Activated naive CD8-positive, alpha-beta T cell treated with anti-CD3 and anti-CD28 coated beads, Interleukin-2, amount 50 U/mL, for 24 hours (primary cell): ENCODE results near the gene SF3B2.
"Not testable (repeated sequence)": the region's sequence is repeated elsewhere in the genome, so short reads cannot be mapped to it uniquely, and the experiment has no call there.

Experiments used
- ATAC-seq: fragments of 150-1000 bp; cut with Tn5 transposase; one replicate; pipeline ENCODE4 v1.10.0; 2021
- DNase-seq: peaks from one replicate; pipeline ENCODE4 v3.0.0; 2021
- H3K27ac Mint-ChIP-seq: one replicate; pipeline ENCODE4 v1.8.0; 2021; ENCODE audit warnings: mild to moderate bottlenecking, mixed read lengths
- H3K27me3 Mint-ChIP-seq: one replicate; pipeline ENCODE4 v1.8.0; 2021; ENCODE audit warnings: mixed read lengths
- H3K36me3 Mint-ChIP-seq: one replicate; pipeline ENCODE4 v1.8.0; 2021; ENCODE audit warnings: low read depth, mixed read lengths
- H3K4me1 Mint-ChIP-seq: one replicate; pipeline ENCODE4 v1.8.0; 2021; ENCODE audit warnings: mixed read lengths
- H3K4me3 Mint-ChIP-seq: one replicate; pipeline ENCODE4 v1.8.0; 2021; ENCODE audit warnings: mild to moderate bottlenecking, moderate library complexity, mixed read lengths
- H3K9me3 Mint-ChIP-seq: one replicate; pipeline ENCODE4 v1.8.0; 2021; ENCODE audit warnings: mixed read lengths

SF3B2 gene

GRCh38 chr11:66069715-66070603 is 17.8 kb downstream of the SF3B2 start, which contains the start of gene PACS1:
Gene PACS1, plus strand, starts transcription at chr11:66070272. Its CDS starts 215 bp downstream, at chr11:66070487.
- DNase-seq = peak; percentile 85
- peaks cover 74% of the 10 kb centered on the region for H3K4me1 Mint-ChIP-seq
- H3K36me3 Mint-ChIP-seq = peaks cover 61% of the 10 kb centered on the region
- ATAC-seq = peak; percentile 53
- H3K9me3 Mint-ChIP-seq = no peaks in the 10 kb centered on the region
- no peaks in the 10 kb centered on the region for H3K27me3 Mint-ChIP-seq
- peak within 1 kb of the TSS; percentile 95 for H3K27ac Mint-ChIP-seq
- peak within 1 kb of the TSS; percentile 93 for H3K4me3 Mint-ChIP-seq

- Mint-ChIP-seq H3K4me1 (peaks cover 72% of the 10 kb centered on the region), H3K4me3 (peak overlapping the region; percentile 93), H3K27ac (peak overlapping the region; percentile 88), H3K36me3 (peaks cover 61% of the 10 kb centered on the region), H3K9me3 (no peaks in the 10 kb centered on the region), H3K27me3 (no peaks in the 10 kb centered on the region)
- no peak for DNase-seq
- ATAC-seq = no peak
Measured at GRCh38 chr11:66070604-66071380, 18.6 kb downstream of the SF3B2 start.

- H3K4me3 Mint-ChIP-seq = peak overlapping the region; percentile 93
- no peaks in the 10 kb centered on the region for H3K9me3 Mint-ChIP-seq
- no peaks in the 10 kb centered on the region for H3K27me3 Mint-ChIP-seq
- H3K4me1 Mint-ChIP-seq = peaks cover 74% of the 10 kb centered on the region
- ATAC-seq = no peak
- peaks cover 61% of the 10 kb centered on the region for H3K36me3 Mint-ChIP-seq
- H3K27ac Mint-ChIP-seq = peak overlapping the region; percentile 88
- DNase-seq = no peak
Measured at GRCh38 chr11:66071381-66071801, 19.2 kb downstream of the SF3B2 start.

- peaks cover 58% of the 10 kb centered on the region for H3K36me3 Mint-ChIP-seq
- ATAC-seq = no peak
Measured at GRCh38 chr11:66072081-66072480, 19.9 kb downstream of the SF3B2 start.

GRCh38 chr11:66072518-66072917 is 20.4 kb downstream of the SF3B2 start:
- peaks cover 56% of the 10 kb centered on the region for H3K36me3 Mint-ChIP-seq
- no peaks in the 10 kb centered on the region for H3K9me3 Mint-ChIP-seq
- H3K4me3 Mint-ChIP-seq = peak overlapping the region; percentile 93
- H3K4me1 Mint-ChIP-seq = peaks cover 69% of the 10 kb centered on the region
- H3K27ac Mint-ChIP-seq = peak overlapping the region; percentile 88
- ATAC-seq (no peak), DNase-seq (no peak)
- no peaks in the 10 kb centered on the region for H3K27me3 Mint-ChIP-seq

More at GRCh38 chr11:66072081-66072480, 19.9 kb downstream of the SF3B2 start:
- Mint-ChIP-seq H3K27me3 (no peaks in the 10 kb centered on the region), H3K27ac (peak overlapping the region; percentile 88), H3K4me1 (peaks cover 70% of the 10 kb centered on the region), H3K4me3 (peak overlapping the region; percentile 93), H3K9me3 (no peaks in the 10 kb centered on the region)
- no peak for DNase-seq

GRCh38 chr11:66073669-66074068 is 21.5 kb downstream of the SF3B2 start:
- Mint-ChIP-seq H3K27ac (no peak overlapping the region), H3K36me3 (peaks cover 53% of the 10 kb centered on the region), H3K4me1 (peaks cover 66% of the 10 kb centered on the region)

GRCh38 chr11:66075273-66075672 is 23.1 kb downstream of the SF3B2 start:
- no peak overlapping the region for H3K4me3 Mint-ChIP-seq
- H3K27me3 Mint-ChIP-seq = no peaks in the 10 kb centered on the region
- no peak overlapping the region for H3K27ac Mint-ChIP-seq
- H3K4me1 Mint-ChIP-seq = peaks cover 73% of the 10 kb centered on the region
- H3K9me3 Mint-ChIP-seq = no peaks in the 10 kb centered on the region
- no peak for ATAC-seq
- H3K36me3 Mint-ChIP-seq = peaks cover 50% of the 10 kb centered on the region
- no peak for DNase-seq

More at GRCh38 chr11:66073669-66074068, 21.5 kb downstream of the SF3B2 start:
- no peak for ATAC-seq
- Mint-ChIP-seq H3K9me3 (no peaks in the 10 kb centered on the region), H3K4me3 (no peak overlapping the region), H3K27me3 (no peaks in the 10 kb centered on the region)
- DNase-seq = no peak

GRCh38 chr11:66076561-66076960 is 24.4 kb downstream of the SF3B2 start:
- DNase-seq (no peak), ATAC-seq (no peak)
- H3K36me3 Mint-ChIP-seq = peaks cover 45% of the 10 kb centered on the region
- H3K27me3 Mint-ChIP-seq = no peaks in the 10 kb centered on the region
- peaks cover 78% of the 10 kb centered on the region for H3K4me1 Mint-ChIP-seq
- no peak overlapping the region for H3K27ac Mint-ChIP-seq
- no peaks in the 10 kb centered on the region for H3K9me3 Mint-ChIP-seq
- no peak overlapping the region for H3K4me3 Mint-ChIP-seq

GRCh38 chr11:66077927-66078326 is 25.8 kb downstream of the SF3B2 start:
- H3K4me3 Mint-ChIP-seq = no peak overlapping the region
- peak overlapping the region; percentile 75 for H3K27ac Mint-ChIP-seq
- ATAC-seq = no peak

GRCh38 chr11:66078949-66079348 is 26.8 kb downstream of the SF3B2 start:
- DNase-seq, ATAC-seq, H3K9me3 Mint-ChIP-seq, H3K4me3 Mint-ChIP-seq, H3K27me3 Mint-ChIP-seq: not testable (repeated sequence)
- H3K27ac Mint-ChIP-seq = peak overlapping the region; percentile 75
- peaks cover 81% of the 10 kb centered on the region for H3K4me1 Mint-ChIP-seq
- H3K36me3 Mint-ChIP-seq = peaks cover 33% of the 10 kb centered on the region

More at GRCh38 chr11:66077927-66078326, 25.8 kb downstream of the SF3B2 start:
- H3K4me1 Mint-ChIP-seq = peaks cover 77% of the 10 kb centered on the region
- H3K36me3 Mint-ChIP-seq = peaks cover 37% of the 10 kb centered on the region
- no peaks in the 10 kb centered on the region for H3K27me3 Mint-ChIP-seq
- no peaks in the 10 kb centered on the region for H3K9me3 Mint-ChIP-seq
- no peak for DNase-seq

- Mint-ChIP-seq H3K27ac (peak overlapping the region; percentile 90), H3K27me3 (no peaks in the 10 kb centered on the region), H3K36me3 (peaks cover 23% of the 10 kb centered on the region), H3K4me3 (peak overlapping the region; percentile 77), H3K9me3 (no peaks in the 10 kb centered on the region), H3K4me1 (peaks cover 84% of the 10 kb centered on the region)
- ATAC-seq = peak; percentile 76
- DNase-seq = peak; percentile 66
Measured at GRCh38 chr11:66080055-66080817, 28.1 kb downstream of the SF3B2 start.

- ATAC-seq (peak; percentile 76), DNase-seq (peak; percentile 63)
- peak overlapping the region; percentile 90 for H3K27ac Mint-ChIP-seq
- no peaks in the 10 kb centered on the region for H3K9me3 Mint-ChIP-seq
- H3K36me3 Mint-ChIP-seq = peaks cover 15% of the 10 kb centered on the region
- H3K4me1 Mint-ChIP-seq = peaks cover 85% of the 10 kb centered on the region
- H3K4me3 Mint-ChIP-seq = peak overlapping the region; percentile 77
- no peaks in the 10 kb centered on the region for H3K27me3 Mint-ChIP-seq
Measured at GRCh38 chr11:66081505-66081904, 29.3 kb downstream of the SF3B2 start.

GRCh38 chr11:66082946-66083698 is 31.0 kb downstream of the SF3B2 start:
- H3K4me1 Mint-ChIP-seq = peaks cover 90% of the 10 kb centered on the region
- DNase-seq (no peak), ATAC-seq (no peak)
- H3K9me3 Mint-ChIP-seq = no peaks in the 10 kb centered on the region
- no peaks in the 10 kb centered on the region for H3K27me3 Mint-ChIP-seq
- no peak overlapping the region for H3K4me3 Mint-ChIP-seq
- H3K27ac Mint-ChIP-seq = peak overlapping the region; percentile 65
- H3K36me3 Mint-ChIP-seq = peaks cover 8% of the 10 kb centered on the region
